Suprapubic skin (tissue), 4 donors: ENCODE data around the gene FAM240B.

Experiments used
- CTCF ChIP-seq, 2 donors: fragments of 200-600 bp in 1 of 2; fragments of 450-650 bp in 1 of 2; sonication (generic) in 1 of 2; IDR thresholded peaks; one replicate each; pipeline ENCODE4 v1.5.1; 2016 to 2019; ENCODE audit warnings: antibody characterized with exemption in 2 of 2, mild to moderate bottlenecking in 1 of 2, moderate library complexity in 1 of 2
- POLR2A ChIP-seq, 2 donors: fragments of 450-650 bp; IDR thresholded peaks; one replicate each; pipeline ENCODE4 v1.6.1; 2017; ENCODE audit warnings: antibody characterized with exemption in 2 of 2, mild to moderate bottlenecking in 2 of 2, moderate library complexity in 2 of 2
- POLR2AphosphoS5 ChIP-seq, 3 donors: sonication (generic); formaldehyde crosslinking; IDR thresholded peaks; one replicate each; pipeline ENCODE4 v1.6.1; 2017; ENCODE audit warnings: antibody characterized with exemption in 3 of 3

- TF ChIP-seq CTCF (IDR thresholded peaks at IDR 0.05) = no peak
- no peak for TF ChIP-seq POLR2A (IDR thresholded peaks at IDR 0.05)
- no peak for TF ChIP-seq POLR2AphosphoS5 (IDR thresholded peaks at IDR 0.05)
Observed at GRCh38 chr9:38697776-38698300, 22.1 kb downstream of the FAM240B start.
